Left renal pelvis (tissue), 4 donors: ENCODE measurements around the gene SYAP1. TPM values are rescaled to one million over a fixed set of nuclear protein-coding genes. Genes with fewer than 3 reads are reported as not detected.
"Not testable (repeated sequence)": the region's sequence is repeated elsewhere in the genome, so short reads cannot be mapped to it uniquely, and the experiment has no call there.

Experiments
- DNase-seq, 4 donors: peaks; one replicate each; pipeline ENCODE4 v3.0.0-alpha.2; 2013; ENCODE audit warnings: low read depth in 4 of 4, low spot score in 3 of 4
- polyA plus RNA-seq, 4 donors: library from polyadenylated mRNA; unstranded; fragments of 120-200 nt; gene quantifications; one replicate each; pipeline ENCODE4 v1.2.1, GENCODE V29; 2013; ENCODE audit not compliant: insufficient read length in 4 of 4

SYAP1 gene
- polyA plus RNA-seq, 4 donors = 18.5 to 35.3 (median 32.2) TPM

DNA sequence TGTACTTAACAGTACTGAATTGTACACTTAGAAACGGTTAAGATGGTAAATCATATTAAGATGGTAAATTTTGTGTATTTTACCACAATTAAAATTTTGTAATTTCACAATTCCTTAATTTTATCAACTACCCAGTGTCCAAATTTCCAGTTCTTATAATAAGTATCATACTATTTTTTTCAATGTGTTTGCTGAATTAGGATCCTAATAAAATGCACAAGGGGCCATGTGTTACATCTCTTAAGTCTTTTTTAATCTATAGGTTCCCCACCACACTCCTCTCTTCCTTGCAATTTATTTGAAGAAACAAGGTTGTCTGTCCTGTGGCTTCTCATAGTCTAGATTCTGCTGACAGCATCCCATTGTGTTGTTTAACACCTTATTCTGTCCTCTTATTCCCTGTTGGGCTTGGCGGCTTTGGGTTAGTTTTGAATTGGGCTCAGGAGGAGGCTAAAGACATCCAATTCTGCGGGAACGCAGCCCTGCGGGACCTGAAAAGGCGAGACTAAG, 533 bp upstream of the SYAP1 start:
- DNase-seq = no peak

DNA sequence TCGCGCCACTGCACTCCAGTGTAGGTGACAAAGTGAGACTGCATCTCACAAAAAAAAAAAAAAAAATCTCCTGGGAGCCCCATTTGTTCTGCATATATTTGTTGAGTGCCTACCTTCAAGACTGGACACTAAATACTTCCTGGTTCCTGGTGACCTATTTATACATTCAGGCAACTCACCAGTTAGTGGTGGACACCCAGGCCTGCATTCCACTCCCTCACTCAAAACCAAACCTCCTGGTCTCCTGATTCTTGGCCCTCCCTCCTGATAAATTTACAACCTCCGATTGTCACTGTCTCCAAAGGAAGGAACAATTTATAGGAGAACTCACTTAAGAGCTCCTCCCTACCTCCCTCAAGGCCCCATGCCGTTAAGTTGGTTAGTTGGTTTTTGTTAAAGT, 3.1 kb downstream of the SYAP1 start:
- no peak for DNase-seq

DNA sequence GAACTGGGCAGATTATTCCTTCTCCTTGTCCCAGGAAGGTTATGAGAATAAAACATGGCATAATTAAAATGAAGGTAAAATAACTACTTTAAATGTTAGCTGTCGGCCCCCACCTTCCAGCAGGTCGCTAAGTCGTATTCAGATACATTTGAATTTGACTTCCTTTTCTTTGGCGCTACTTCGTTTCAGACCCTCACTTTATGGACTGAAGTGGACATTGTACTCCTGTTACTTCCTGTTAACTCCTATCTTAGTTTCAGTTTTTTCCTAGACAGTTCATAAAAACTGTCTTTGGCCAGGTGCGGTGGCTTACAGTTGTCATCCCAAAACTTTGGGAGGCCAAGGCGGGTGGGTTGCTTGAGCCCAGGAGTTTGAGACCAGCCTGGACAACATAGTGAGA, 5.7 kb downstream of the SYAP1 start:
- DNase-seq = no peak

DNA sequence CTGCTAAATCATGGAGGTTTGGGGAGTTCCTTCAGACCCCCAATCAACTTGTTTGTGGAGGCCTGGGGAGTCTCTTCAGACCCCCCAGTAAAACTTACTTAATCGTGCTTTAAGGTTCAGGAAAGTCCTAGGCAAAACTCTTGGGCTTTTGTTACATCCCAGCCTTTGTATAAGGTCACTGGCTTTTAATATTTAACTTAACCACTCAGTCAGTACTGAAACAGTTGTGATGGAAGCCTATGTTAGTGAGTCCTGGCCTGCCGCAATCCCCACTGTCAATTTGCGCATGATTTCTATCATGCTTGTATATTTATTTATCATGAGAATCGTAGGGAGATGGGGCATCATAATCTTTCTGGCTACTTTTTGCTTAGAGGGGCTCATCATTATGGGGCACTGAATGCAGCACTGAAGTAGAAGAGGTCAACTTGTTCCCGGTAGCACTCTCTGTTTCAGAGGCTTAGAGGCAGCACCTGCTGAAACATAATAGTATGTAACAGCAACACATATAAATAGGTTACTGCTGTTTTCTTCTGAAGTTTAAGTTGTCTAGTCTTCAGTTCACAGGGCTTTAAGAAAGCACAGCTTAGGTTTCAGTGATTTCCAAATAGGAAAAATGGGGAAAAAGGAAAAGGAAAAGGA, 7.1 kb downstream of the SYAP1 start:
- DNase-seq = not testable (repeated sequence)

DNA sequence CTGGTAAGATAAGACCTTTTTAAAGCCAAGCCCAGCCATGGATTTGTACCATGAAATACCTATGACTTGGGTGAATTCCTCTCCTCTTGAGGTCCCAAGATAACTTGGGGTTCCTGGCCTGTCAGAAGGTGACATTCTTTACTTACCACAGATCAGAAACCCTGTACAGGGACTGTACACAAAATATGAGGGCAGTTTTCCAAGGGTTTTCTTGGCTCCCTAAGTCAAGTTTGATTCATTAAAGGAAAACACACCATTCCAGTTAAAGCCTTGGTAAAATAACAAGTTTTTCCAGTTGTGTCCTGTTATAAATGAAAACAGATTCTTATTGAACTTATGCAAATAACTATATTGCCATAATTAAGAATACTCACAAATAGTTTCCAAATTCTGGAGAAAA, 8.2 kb downstream of the SYAP1 start:
- DNase-seq = no peak

DNA sequence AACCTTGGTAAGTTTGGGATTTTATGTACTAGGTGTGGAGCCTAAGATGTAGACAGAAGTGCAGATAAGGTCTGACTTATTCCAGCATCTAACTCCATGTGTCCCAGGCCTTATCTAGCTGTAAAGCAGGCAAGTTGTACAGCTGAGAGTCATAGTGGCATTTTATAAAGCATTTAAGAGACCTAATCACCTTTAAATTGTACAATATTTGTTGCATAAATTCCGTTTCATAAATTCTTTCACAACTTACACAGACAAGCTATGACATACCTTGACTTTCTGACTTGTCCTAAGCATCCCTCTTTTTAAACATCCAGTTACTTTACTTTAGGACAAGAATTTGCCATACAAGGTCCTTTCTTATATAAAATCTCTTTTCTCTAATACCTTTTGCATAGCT, 11.0 kb downstream of the SYAP1 start:
- DNase-seq = no peak

DNA sequence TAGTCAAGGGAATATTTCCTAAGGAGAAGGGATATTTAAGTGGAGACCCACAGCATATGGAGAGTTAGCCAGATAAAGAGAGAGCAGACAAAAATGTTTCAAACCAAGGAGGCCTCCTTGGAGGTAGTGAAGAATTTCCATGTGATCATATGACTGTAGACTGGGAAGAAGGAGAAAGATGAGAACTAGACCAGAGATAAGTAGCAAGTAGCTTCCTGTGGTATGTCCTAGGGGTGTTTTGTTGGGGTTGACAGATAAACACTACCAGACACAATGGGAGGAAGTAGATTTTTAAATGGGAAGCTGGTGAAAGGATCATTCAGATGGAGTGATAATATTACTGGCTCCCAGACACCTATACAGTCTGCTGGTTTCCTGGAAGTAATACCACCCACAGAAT, 13.6 kb downstream of the SYAP1 start:
- no peak for DNase-seq

DNA sequence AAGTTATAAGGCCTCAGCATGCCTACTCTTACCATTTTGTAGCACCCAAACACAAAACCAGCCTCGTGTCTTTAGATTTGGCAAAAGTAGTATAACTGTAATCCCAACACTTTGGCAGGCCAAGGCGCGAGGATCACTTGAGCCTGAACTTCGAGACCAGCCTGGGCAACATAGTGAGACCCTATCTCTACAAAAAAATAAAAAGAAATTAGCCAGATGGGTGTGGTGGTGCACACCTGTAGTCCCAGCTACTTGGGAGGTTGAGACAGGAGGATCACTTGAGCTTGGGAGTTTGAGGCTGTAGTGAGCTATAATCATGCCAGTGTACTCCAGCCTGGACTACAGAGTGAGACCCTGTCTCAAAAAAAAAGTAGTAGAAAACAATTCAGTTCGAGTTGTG, 17.6 kb downstream of the SYAP1 start:
- no peak for DNase-seq

DNA sequence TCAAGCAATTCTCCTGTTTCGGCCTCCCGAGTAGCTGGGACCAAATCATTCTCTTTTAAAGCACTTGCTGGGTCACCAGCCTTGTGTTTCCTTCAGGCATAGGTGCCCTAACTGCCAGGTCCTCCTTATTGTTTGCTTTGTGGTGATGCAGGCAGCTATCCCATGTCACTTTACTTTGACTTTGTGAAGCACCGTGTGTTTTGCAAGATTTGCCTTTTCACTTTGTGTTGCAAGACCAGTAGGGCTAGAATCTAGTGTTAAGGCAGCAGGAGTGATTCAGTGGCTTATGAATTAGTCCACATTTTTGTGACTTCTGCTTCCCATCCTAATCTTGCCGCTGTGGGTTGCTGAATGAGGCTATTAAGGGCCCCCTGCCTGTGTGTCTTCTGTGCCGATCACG, 20.2 kb downstream of the SYAP1 start:
- DNase-seq = no peak

DNA sequence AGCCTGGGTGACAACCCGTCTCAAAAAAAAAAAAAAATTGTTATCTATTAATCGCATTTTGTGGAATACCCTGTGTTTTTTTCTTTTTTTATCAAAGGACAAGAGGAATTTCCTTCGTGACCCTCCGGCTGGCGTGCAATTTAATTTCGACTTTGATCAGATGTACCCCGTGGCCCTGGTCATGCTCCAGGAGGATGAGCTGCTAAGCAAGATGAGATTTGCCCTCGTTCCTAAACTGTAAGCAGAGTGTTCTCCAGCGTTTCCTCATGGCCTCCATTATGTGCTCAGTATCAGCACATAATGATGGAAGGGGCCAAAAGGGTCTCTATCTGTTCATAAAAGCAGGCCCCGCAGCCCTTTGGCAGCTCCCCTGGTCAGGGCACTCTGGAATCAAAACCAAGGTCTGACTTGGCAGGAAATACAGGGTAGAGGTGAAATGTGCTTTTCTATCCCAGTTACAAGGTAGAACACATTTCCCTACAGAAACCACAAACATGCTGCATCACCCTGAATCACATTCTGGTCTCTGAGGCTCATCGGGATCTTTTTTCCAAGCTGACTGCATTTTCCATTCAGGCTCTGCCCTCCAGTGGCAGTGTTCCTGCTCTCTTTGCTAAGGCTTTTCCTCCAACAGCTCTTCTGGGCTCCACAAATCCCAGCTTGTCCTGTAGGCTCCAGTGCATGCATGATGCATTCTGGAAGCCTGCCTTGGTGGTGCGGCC, 24.4 kb downstream of the SYAP1 start:
- no peak for DNase-seq

DNA sequence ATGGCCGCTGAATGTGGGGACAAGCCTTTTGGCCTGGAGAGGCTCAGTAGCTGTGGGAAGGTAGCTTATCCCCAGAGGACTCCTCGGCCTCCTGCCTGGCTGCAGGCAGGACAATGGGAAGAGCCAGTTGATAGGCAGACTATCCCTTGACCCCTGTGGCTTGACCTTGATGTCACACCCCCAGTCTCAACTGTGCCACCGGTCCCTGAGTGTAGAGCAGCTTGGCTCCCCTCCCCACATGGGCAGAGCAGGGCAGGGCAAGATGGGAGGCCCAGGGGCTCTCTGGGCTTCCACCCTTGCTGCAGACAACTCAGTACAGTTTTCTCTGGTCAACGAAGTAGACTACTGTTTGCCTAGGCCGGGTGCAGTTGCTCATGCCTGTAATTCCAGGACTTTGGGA, 25.7 kb downstream of the SYAP1 start:
- no peak for DNase-seq

DNA sequence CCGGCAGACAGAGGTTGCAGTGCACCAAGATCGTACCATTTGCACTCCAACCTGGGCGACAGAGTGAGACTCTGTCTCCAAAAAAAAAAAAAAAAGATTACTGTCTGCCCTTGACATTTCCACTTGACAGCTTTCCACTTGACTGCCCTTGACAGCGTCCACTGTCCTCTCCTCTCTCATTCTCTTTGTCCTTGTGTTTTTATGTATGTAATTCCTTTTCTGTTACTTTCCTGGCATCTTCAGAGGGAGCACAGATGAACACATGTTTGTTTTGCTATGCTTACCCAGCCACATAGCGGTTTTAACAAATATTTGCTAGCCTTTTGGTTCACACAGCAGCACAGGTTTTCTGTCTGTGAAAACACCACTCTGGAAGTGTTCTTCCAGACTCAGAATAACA, 26.2 kb downstream of the SYAP1 start:
- no peak for DNase-seq

DNA sequence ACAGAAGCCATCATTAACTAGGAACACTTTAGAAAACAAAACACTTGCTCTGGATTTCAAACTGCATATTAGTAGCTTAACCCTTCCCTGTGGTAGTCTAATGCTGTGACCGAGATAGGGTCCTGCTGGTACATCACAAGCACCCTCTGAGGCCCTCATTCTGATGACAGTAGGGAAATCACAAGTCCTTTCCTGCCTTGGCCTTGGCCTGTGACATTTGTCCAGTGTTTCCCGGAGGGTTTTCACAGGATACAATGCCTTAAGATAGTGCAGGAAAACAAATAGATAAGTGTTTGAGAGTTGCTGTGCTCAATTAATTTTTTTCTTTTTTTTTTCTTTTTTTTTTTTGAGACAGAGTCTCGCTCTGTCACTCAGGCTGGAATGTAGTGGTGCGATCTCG, 29.0 kb downstream of the SYAP1 start:
- DNase-seq = no peak

DNA sequence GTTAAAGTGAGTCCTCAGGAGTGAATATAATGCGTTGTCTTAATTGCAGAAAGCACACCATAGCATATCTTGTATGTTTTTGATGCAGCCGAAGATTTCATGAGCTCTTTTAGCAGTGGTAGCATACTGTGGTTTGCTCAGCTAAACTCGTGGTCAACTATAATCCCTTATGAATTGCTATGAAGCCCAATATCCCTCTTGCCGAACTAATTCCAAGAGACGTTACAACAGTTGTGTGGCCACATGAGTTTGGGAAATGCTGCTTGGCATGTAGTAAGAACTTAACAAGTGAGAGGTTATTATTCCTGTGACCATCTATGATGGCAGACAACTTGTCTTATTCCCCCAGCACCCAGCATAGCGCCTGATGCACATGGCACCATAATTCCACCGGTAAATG, 30.7 kb downstream of the SYAP1 start:
- no peak for DNase-seq

DNA sequence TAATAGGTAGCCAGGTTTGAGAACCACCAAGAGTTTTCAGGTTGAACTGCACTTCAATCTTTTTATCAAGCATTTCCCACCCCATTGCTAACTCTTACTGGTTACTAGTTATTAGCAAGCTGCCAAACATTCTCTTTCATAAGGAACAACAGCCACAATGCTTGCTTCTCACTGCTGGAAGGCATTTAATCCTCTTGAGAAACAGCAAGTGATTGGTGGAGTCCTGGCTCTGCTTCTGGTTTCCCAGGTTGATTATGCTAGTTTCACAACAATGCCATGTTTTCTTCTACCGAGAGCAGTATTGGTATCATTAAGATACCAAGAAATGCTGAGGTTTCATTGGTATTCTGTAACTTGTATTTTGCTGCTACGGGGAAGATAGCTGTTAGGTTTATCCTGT, 34.6 kb downstream of the SYAP1 start:
- DNase-seq = no peak

DNA sequence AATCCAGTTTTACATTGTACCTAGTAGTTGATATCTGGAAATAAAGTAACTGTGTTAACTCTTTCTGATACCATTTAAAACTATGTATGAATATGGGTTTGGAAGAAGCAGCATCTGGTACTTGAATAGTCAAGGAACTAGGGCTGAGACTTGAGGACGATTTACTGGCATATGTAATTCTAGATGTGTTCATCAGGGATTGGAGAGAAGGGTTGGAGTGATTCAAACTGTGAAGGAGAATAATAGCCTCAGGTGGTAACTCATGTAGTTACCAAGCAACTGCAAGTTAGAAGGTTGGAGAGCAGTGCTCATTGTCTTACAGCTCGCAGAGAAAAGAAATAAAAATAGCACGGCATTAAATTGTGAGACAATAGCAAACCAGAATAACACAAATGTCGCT, 37.3 kb downstream of the SYAP1 start:
- DNase-seq = no peak

DNA sequence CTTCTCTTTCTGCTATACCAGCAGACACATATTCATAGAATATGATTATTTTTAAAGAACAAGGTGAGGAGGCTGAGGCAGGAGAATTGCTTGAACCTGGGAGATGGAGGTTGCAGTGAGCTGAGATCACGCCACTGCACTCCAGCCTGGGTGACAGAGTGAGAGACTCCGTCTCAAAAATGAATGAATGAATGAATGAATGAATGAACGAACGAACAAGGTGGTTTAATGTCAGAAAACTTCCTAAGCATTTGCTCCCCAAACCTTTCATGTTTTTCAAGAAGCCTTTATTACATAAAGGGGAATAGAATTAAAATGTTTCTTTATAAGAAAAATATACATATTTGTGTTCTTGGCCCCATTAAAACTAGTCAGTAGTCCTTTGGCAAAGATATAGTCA, 42.1 kb downstream of the SYAP1 start:
- DNase-seq = not testable (repeated sequence)

DNA sequence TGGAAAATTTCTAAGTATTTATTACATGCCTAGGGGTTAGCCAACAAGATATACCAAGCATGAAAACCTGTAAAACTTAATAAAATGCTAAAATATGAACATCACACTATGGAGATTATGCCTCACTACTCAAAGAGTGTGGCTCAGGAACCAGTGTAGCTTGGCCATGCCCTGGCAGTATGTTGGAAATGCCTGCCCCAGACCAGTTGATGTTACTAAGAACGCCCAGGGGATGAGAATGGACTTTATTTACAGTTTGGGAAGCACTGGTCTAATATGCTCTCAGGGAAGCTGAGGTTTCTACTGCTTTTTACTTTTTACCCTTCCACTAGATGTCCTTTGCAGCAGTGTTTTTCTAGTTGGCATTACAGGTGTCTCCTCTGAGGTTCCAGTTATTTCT, 43.2 kb downstream of the SYAP1 start:
- DNase-seq = no peak

DNA sequence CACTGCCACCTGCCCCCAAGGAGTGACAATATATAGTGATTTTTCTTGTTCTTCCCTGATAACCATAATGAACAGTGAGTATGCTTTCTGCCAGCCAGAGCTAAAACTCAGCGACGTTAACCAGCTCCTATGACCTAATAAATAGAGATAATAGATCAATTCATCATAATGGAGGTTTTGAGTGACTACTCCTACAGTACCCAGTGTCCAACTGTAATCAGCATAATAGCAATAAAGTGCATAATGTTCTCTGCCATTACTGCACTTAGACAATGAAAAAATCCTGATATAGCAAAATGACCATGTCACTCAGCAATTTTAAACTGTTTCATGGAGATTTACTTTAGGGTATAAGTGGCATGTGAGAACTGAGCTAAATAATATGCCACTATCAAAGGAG, 46.2 kb downstream of the SYAP1 start:
- no peak for DNase-seq

DNA sequence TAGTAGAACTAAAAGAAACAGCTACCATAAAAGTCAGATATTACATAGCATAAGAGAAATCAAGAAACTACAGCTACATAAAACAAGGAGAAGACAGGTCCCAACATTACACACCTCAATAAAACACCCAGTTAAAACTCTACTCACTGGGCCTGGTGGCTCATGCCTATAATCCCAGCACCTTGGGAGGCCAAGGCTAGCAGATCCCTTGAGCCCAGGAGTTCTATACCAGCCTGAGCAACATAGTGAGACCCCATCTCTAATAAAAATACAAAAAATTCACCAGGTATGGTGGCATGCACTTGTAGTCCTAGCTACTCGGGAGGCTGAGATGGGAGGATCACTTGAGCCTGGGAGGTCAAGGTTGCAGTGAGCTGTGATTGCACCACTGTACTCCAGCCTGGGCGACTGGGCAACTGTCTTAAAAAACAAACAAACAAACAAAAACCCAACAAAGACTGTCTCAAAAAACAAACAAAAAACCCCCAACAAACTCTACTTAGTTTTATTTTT, 51.6 kb downstream of the SYAP1 start:
- no peak for DNase-seq

DNA sequence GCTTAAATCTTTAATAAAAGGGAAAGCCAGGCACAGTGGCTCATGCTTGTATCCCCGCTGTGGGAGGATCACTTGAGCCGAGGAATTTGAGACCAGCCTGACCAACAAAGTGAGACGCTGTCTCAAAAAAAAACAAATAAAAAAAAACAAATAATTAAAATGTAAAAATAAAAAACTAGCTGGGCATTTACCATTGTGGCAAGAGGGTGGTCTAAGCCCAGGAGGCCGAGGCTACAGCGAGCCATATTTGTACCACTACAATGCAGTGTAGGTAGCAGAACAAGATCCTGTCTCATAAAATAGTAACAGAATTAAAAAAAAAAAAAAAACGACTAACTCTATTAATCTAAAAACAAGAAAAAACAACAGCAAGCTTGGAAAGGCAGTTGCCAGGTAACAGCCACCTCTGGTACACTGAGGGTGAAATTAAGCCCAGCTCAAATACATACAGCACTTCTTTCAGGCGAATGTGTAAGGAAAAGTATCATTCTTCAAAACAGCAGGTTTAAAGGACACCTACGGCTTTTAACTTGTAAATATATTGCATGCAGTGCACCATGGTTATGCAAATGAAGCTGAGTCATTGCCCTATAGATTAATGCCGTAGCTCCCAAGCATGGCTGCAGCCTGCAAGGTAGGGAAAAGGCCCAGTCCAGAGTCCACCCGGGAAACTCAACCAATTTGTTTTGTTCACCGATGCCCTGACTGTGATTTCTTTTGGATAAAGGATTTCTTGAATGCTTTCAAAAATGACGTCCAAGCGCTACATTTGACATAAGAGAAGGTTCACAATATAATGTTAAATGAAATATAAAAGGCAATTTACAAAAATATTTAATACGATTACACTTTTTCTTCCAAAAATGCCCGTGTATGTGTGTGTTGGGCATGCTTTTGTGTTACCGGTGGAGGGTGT, 52.3 kb downstream of the SYAP1 start:
- DNase-seq = peak in 3 of 4 donors; percentile 11 to 32 (median 14)
